SK-N-MC (cell line): ENCODE data around the gene SCP2D1.

Experiments used
- DNase-seq: peaks from one replicate; pipeline ENCODE4 v3.0.0-alpha.2; 2011; ENCODE audit warnings: low read depth, low spot score
- H3K27ac ChIP-seq: fragments of 200-600 bp; sonication (generic); 2 replicates; pipeline ENCODE4 v1.5.1; 2016; ENCODE audit warnings: mixed run types
- H3K36me3 ChIP-seq: fragments of 200-600 bp; sonication (generic); 2 replicates; pipeline ENCODE4 v1.6.1; 2017; ENCODE audit warnings: antibody characterized with exemption, low read length, mixed read lengths; ENCODE audit not compliant: insufficient read depth
- H3K4me3 ChIP-seq: fragments of 200-600 bp; sonication (generic); 2 replicates; pipeline ENCODE4 v1.5.1; 2016
- H3K9ac ChIP-seq: fragments of 200-600 bp; sonication (generic); 2 replicates; pipeline ENCODE4 v1.8.0; 2017; ENCODE audit warnings: mixed run types, mixed read lengths; ENCODE audit not compliant: insufficient read length
- H3K9me3 ChIP-seq: fragments of 200-600 bp; sonication (generic); 2 replicates; pipeline ENCODE4 v1.6.1; 2017; ENCODE audit warnings: low read depth, mild to moderate bottlenecking, antibody characterized with exemption, low read length, moderate library complexity, mixed read lengths
- EZH2 ChIP-seq: fragments of 200-600 bp; sonication (generic); IDR thresholded peaks from one replicate; pipeline ENCODE4 v1.6.1; 2017; ENCODE audit warnings: antibody characterized with exemption
- FOXP2 ChIP-seq: optimal IDR thresholded peaks from 2 replicates; pipeline ENCODE3; 2011; ENCODE audit warnings: mild to moderate bottlenecking, moderate library complexity; ENCODE audit not compliant: insufficient read depth; ENCODE audit errors: extremely low read length, control extremely low read depth
- POLR2AphosphoS5 ChIP-seq: IDR thresholded peaks from 2 replicates; pipeline ENCODE4 v1.6.1; 2012; ENCODE audit warnings: mild to moderate bottlenecking, low read depth, low read length, borderline replicate concordance

Gene SCP2D1

DNA sequence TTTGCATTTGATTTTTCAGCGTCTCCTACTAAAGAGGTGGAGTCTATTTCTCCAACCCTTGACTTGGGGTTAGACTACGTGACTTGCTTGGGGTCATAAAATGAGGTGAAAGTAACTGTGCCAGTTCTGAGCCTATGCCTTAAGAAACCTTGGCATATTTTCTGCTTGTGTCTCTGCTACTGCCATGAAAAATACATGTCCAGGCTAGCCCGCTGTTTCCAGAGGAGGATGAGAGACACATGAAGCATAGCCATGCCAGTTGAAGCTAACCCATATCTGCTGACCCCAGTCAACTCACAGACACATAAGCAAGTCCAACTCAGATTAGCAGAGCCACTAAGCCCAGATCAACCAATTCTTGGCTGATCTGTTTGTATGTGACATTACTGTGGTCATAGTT, 38.7 kb downstream of the SCP2D1 start:
- no peak for DNase-seq
- Histone ChIP-seq H3K9ac (no peak overlapping the region), H3K9me3 (no peaks in the 10 kb centered on the region), H3K27ac (no peak overlapping the region), H3K36me3 (no peaks in the 10 kb centered on the region), H3K4me3 (no peak overlapping the region)
- TF ChIP-seq POLR2AphosphoS5 = no peak
- TF ChIP-seq EZH2 = no peak
- TF ChIP-seq FOXP2 = no peak

DNA sequence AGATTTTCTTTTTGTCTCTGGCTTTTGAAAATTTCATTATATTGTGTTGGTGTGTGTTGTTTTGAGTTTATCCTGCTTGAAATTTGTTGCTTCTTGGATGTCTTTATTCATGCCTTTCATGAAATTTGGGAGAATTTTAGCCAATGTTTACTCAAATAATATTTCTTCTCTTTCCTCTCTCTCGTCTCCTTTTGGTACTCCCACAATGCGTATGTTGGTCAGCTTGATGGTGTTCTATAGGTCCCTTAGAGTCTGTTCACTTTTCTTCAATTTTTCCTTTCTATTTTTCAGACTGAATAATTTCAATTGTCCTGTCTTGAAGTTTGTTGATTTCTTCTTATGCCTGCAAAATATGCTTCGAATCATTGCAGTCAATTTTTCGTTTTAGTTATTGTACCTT, 39.6 kb downstream of the SCP2D1 start:
- Histone ChIP-seq H3K36me3 (no peaks in the 10 kb centered on the region), H3K9ac (no peak overlapping the region), H3K4me3 (no peak overlapping the region), H3K27ac (no peak overlapping the region), H3K9me3 (no peaks in the 10 kb centered on the region)
- no peak for DNase-seq
- TF ChIP-seq FOXP2 = no peak
- no peak for TF ChIP-seq EZH2
- no peak for TF ChIP-seq POLR2AphosphoS5

DNA sequence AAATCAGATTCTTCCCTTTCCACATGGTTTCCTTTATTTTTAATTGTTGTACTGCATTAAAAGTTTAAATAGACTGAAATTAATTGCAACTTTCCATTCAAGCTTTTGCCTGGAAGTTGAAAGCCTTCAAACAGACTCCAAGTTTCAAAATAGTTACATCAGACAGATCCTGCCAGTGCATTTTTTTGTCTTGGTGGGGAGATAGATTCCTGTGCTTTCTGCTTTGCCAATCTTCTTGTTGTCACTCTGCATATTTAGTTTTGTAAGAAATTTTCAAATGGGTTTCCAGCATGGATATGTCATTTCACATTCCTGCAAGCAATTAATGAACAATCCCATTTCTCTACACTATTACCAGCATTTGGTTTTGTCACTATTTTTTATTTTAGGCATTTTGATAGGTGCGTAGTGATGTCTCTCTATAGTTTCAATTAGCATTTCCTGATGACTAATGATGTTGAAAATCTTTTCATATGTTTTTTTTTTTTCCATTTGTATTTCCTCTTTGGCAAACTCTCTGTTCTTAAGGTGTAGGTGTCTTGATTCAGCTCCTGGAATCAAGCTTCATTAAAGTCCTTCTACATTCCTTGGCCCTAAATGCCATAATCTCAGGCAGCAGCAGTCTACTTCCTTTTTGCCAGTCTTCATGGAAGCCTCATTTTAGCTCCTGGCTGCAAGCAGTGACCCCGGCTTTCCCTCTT, 40.5 kb downstream of the SCP2D1 start:
- H3K27ac ChIP-seq = no peak overlapping the region
- DNase-seq = no peak
- H3K9ac ChIP-seq = no peak overlapping the region
- no peak overlapping the region for H3K4me3 ChIP-seq
- no peaks in the 10 kb centered on the region for H3K36me3 ChIP-seq
- TF ChIP-seq FOXP2 = no peak
- no peaks in the 10 kb centered on the region for H3K9me3 ChIP-seq

DNA sequence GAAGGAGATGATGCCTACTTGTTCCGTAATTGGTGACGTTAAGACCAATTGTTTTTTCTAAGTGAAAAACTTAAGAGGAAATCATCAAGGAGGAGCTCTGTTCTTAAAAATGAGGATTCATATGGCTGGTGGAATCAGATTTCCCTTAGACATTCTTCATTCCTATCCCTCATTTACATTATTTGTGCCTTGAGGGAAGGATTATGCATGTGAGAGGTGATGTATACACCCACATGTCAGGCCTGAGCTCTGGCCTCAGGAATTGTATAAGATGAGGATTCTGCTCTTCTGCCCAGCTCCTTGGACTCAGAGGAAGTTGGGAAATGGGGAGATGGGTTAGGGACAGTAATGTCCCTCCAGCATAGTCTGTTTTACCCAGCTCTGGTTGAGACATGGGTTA, 42.3 kb downstream of the SCP2D1 start:
- Histone ChIP-seq H3K9me3 (no peaks in the 10 kb centered on the region), H3K4me3 (no peak overlapping the region), H3K27ac (no peak overlapping the region), H3K9ac (no peak overlapping the region), H3K36me3 (no peaks in the 10 kb centered on the region)
- TF ChIP-seq POLR2AphosphoS5 = no peak
- TF ChIP-seq EZH2 = no peak
- no peak for TF ChIP-seq FOXP2
- DNase-seq = no peak

DNA sequence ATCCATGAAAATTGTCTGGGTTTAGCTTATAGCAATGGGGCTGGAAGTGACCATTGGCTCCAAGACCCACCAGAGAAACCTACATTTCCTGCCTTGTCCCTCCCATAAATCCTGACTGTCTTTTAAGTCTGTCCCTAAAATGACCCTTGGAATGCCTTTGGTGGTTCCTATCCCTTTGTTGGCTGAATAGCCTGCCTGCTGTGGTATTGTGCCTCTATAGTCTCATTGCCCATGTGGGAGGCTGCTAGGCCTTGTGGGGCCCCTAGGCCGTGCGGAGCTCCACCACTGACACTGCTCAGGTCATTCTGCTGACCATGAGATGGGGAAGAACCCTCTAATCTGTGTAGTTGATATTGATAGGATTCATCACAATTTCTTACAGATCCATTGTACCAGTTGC, 43.3 kb downstream of the SCP2D1 start:
- Histone ChIP-seq H3K27ac (no peak overlapping the region), H3K9me3 (no peaks in the 10 kb centered on the region), H3K4me3 (no peak overlapping the region), H3K36me3 (no peaks in the 10 kb centered on the region), H3K9ac (no peak overlapping the region)
- no peak for TF ChIP-seq POLR2AphosphoS5
- TF ChIP-seq FOXP2 = no peak
- TF ChIP-seq EZH2 = no peak
- DNase-seq = no peak

DNA sequence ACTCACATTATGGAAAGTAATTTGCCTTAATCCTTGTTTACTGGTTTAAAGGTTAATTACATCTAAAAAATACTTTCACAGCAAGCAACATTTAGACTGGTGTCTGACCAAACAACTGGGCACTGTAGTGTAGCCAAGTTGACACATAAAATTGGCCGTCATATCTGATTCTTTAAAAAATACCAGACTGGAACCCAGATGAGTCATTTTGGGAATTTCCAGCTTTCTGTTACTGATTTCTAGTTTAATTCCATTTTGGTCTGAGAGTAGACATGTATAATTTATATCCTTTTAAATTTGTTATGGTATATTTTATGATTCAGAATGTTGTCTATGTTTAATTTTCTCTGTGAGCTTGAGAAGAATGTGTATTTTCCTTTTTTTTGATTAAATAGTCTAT, 44.1 kb downstream of the SCP2D1 start:
- H3K36me3 ChIP-seq = no peaks in the 10 kb centered on the region
- no peak for DNase-seq
- TF ChIP-seq EZH2 (no peak), POLR2AphosphoS5 (no peak), FOXP2 (no peak)

DNA sequence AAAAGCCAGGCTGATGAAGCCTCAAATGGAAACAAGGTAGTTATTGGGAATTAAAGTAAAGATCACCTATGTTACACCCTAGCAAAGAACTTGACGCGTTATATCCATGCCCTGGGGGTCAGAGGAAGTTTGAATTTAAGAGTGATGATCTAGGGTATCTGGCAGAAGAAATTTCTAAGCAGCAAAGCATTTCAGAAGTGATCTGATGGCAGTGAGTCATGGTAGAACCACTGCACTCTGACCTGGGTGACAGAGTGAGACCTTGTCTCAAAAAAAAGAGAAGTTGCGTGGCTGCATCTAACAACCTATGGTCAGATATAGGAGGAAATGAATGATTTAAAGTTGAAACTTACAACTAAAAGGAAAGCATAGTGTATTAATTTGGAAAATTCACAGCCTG, 45.2 kb downstream of the SCP2D1 start:
- DNase-seq = no peak
- Histone ChIP-seq H3K9me3 (no peaks in the 10 kb centered on the region), H3K4me3 (no peak overlapping the region), H3K27ac (no peak overlapping the region), H3K9ac (no peak overlapping the region), H3K36me3 (no peaks in the 10 kb centered on the region)
- TF ChIP-seq POLR2AphosphoS5 = no peak
- TF ChIP-seq EZH2 = no peak
- TF ChIP-seq FOXP2 = no peak

More for the DNA sequence above, 44.1 kb downstream of the SCP2D1 start:
- Histone ChIP-seq H3K27ac (no peak overlapping the region), H3K9me3 (no peaks in the 10 kb centered on the region), H3K4me3 (no peak overlapping the region), H3K9ac (no peak overlapping the region)
